K562 (cell line): ENCODE results near the gene ATP1A3. TPM values are rescaled to one million over a fixed set of nuclear protein-coding genes. Genes with fewer than 3 reads are reported as not detected.

Experiments used
- BCL6 ChIP-seq: fragments of 250-450 bp; sonication (Bioruptor Pico); IDR thresholded peaks from 2 replicates; pipeline ENCODE4 v1.4.0; 2020
- EGR1 ChIP-seq: fragments of 450-650 bp; conservative IDR thresholded peaks from 2 replicates; pipeline ENCODE4 v1.6.1; 2017; ENCODE audit warnings: mild to moderate bottlenecking
- KAT2B ChIP-seq: IDR thresholded peaks from one replicate; pipeline ENCODE4 v1.6.1; 2012; ENCODE audit warnings: low read depth, mild to moderate bottlenecking, control low read depth, inconsistent platforms, low read length, moderate library complexity
- TOE1 ChIP-seq, 2 experiments: fragments of 450-650 bp in 1 of 2; sonication (generic) in 1 of 2; formaldehyde crosslinking in 1 of 2; IDR thresholded peaks; 2 replicates each; pipeline versions ENCODE4 v1.7.1 to v1.8.0; 2016 to 2022; ENCODE audit warnings: borderline replicate concordance in 2 of 2, mild to moderate bottlenecking in 2 of 2, antibody characterized with exemption in 1 of 2, inconsistent platforms in 1 of 2, low read depth in 1 of 2, missing genetic modification reagents in 1 of 2, moderate library complexity in 1 of 2
- TRIM24 ChIP-seq, 2 experiments: fragments of 450-650 bp; IDR thresholded peaks; 2 replicates each; pipeline ENCODE4 v1.6.1; 2016
- ZSCAN32 ChIP-seq: fragments of 450-650 bp; formaldehyde crosslinking; IDR thresholded peaks from 2 replicates; pipeline ENCODE4 v1.4.0; 2020; ENCODE audit warnings: mild to moderate bottlenecking, moderate library complexity
- polyA plus RNA-seq, 8 experiments: library from polyadenylated mRNA; depleted of rRNA in 4 of 8; stranded (reverse) in 5 of 8; unstranded in 3 of 8; fragments of >200 nt; fragmentation: Nextera tagmentation in 2 of 8; fragmentation: Illumina TruSeq in 1 of 8; extraction: Ambion mirVana in 2 of 8; extraction: Trizol in 1 of 8; gene quantifications; 2 replicates each; pipeline versions ENCODE4 v1.2.1 to v1.2.3, GENCODE V29; 2011 to 2014; ENCODE audit warnings: inconsistent platforms in 1 of 8, missing spikeins in 1 of 8
- total RNA-seq, 7 experiments: library from RNA; depleted of rRNA in 6 of 7; stranded (reverse); fragments of >200 nt in 6 of 7; fragmentation: Illumina TruSeq in 2 of 7; extraction: Trizol in 2 of 7; gene quantifications; 2 replicates each; pipeline versions ENCODE4 v1.2.1 to v1.2.3, GENCODE V29; 2011 to 2021; ENCODE audit warnings: low replicate concordance in 1 of 7
- TF ChIP-seq, protein P1 (sequence below): fragments of 450-650 bp; IDR thresholded peaks from 2 replicates; pipeline ENCODE4 v1.6.1; 2016; ENCODE audit warnings: low read depth
- TF ChIP-seq, protein P2 (sequence below): fragments of 250-450 bp; sonication (Bioruptor Pico); IDR thresholded peaks from 2 replicates; pipeline ENCODE4 v1.6.1; 2021; ENCODE audit warnings: mild to moderate bottlenecking
- TF ChIP-seq, protein P3 (sequence below), 3 experiments: IDR thresholded peaks in 2 of 3; conservative IDR thresholded peaks in 1 of 3; 2 replicates each; pipeline ENCODE4 v1.5.1; 2011 to 2012; ENCODE audit warnings: low read length in 3 of 3, mild to moderate bottlenecking in 3 of 3, control low read depth in 2 of 3, improper control_type of control experiment in 1 of 3, inconsistent platforms in 1 of 3, low read depth in 1 of 3, mixed read lengths in 1 of 3, moderate library complexity in 1 of 3; ENCODE audit not compliant: insufficient read depth in 2 of 3
- TF ChIP-seq, protein P4 (sequence below): sonication (generic); formaldehyde crosslinking; IDR thresholded peaks from 2 replicates; pipeline ENCODE4 v1.8.1; 2023; ENCODE audit warnings: missing genetic modification reagents, mild to moderate bottlenecking, borderline replicate concordance

Gene ATP1A3
- total and polyA plus RNA-seq, 9 of the 15 experiments (the other 6 are each of a cell fraction or from before 2014, with no cell fraction given), result 0.03 to 1.0 (median 0.17) TPM; not detected in 3

DNA sequence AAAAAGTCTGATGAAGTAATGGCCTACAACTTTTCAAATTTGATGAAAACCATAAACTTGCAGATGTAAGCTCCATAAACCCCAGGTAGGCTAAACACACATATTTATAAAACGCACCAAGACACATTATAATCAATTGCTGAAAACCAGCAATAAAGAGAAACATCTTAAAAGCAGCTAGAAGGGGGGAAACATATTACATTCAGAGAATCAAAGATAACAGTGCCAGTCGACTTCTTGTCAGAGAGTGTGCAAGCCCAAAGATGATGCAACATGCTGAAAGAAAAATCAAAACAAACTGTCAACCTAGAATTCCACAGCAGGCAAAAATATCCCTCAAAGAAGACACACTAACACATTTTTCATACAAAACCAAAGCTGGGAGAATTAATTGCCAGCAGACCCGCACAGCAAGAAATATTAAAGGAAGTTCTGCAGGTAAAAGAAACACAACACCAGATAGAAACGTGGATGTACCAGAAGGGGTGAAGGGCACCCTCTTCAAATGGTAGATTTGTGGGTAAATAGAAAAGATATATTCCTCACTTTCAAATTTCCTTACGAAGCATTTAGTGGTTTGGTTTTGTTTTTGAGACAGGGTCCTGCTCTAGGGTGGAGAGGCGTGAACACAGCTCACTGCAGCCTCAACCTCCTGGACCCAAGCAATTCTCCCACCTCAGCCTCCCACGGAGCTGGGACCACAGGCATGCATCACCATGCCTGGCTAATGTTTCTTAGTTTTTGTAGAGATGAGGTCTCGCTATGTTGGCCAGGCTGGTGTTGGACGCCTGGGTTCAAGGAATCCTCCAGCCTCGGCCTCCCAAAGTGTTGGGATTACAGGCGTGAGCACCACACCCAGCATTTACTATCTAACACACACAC is 16.5 kb upstream of the ATP1A3 start (continued):
- TF ChIP-seq, protein P1, sequence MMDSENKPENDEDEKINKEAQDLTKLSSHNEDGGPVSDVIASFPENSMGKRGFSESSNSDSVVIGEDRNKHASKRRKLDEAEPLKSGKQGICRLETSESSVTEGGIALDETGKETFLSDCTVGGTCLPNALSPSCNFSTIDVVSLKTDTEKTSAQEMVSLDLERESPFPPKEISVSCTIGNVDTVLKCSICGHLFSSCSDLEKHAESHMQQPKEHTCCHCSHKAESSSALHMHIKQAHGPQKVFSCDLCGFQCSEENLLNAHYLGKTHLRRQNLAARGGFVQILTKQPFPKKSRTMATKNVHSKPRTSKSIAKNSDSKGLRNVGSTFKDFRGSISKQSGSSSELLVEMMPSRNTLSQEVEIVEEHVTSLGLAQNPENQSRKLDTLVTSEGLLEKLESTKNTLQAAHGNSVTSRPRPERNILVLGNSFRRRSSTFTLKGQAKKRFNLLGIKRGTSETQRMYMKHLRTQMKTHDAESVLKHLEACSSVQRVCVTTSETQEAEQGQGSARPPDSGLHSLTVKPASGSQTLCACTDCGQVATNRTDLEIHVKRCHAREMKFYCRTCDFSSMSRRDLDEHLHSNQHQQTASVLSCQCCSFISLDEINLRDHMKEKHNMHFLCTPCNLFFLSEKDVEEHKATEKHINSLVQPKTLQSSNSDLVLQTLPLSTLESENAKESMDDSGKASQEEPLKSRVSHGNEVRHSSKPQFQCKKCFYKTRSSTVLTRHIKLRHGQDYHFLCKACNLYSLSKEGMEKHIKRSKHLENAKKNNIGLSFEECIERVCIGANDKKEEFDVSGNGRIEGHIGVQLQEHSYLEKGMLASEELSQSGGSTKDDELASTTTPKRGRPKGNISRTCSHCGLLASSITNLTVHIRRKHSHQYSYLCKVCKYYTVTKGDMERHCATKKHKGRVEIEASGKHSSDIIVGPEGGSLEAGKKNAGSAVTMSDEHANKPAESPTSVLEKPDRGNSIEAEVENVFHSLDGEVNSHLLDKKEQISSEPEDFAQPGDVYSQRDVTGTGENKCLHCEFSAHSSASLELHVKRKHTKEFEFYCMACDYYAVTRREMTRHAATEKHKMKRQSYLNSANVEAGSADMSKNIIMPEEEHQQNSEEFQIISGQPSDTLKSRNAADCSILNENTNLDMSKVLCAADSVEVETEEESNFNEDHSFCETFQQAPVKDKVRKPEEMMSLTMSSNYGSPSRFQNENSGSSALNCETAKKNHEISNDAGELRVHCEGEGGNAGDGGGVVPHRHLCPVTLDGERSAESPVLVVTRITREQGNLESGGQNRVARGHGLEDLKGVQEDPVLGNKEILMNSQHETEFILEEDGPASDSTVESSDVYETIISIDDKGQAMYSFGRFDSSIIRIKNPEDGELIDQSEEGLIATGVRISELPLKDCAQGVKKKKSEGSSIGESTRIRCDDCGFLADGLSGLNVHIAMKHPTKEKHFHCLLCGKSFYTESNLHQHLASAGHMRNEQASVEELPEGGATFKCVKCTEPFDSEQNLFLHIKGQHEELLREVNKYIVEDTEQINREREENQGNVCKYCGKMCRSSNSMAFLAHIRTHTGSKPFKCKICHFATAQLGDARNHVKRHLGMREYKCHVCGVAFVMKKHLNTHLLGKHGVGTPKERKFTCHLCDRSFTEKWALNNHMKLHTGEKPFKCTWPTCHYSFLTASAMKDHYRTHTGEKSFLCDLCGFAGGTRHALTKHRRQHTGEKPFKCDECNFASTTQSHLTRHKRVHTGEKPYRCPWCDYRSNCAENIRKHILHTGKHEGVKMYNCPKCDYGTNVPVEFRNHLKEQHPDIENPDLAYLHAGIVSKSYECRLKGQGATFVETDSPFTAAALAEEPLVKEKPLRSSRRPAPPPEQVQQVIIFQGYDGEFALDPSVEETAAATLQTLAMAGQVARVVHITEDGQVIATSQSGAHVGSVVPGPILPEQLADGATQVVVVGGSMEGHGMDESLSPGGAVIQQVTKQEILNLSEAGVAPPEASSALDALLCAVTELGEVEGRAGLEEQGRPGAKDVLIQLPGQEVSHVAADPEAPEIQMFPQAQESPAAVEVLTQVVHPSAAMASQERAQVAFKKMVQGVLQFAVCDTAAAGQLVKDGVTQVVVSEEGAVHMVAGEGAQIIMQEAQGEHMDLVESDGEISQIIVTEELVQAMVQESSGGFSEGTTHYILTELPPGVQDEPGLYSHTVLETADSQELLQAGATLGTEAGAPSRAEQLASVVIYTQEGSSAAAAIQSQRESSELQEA, result no peak
- TF ChIP-seq, protein P2, sequence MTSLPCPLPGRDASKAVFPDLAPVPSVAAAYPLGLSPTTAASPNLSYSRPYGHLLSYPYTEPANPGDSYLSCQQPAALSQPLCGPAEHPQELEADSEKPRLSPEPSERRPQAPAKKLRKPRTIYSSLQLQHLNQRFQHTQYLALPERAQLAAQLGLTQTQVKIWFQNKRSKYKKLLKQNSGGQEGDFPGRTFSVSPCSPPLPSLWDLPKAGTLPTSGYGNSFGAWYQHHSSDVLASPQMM (CRISPR knock-in tag), result no peak
- TF ChIP-seq, protein P3, sequence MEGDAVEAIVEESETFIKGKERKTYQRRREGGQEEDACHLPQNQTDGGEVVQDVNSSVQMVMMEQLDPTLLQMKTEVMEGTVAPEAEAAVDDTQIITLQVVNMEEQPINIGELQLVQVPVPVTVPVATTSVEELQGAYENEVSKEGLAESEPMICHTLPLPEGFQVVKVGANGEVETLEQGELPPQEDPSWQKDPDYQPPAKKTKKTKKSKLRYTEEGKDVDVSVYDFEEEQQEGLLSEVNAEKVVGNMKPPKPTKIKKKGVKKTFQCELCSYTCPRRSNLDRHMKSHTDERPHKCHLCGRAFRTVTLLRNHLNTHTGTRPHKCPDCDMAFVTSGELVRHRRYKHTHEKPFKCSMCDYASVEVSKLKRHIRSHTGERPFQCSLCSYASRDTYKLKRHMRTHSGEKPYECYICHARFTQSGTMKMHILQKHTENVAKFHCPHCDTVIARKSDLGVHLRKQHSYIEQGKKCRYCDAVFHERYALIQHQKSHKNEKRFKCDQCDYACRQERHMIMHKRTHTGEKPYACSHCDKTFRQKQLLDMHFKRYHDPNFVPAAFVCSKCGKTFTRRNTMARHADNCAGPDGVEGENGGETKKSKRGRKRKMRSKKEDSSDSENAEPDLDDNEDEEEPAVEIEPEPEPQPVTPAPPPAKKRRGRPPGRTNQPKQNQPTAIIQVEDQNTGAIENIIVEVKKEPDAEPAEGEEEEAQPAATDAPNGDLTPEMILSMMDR (IDR thresholded peaks at IDR 0.05 in 2 of 3, conservative IDR thresholded peaks at IDR 0.05 in 1 of 3; ENCODE audit: insufficient read depth in 2 of 3, low read depth in 1 of 3, low read length in 3 of 3), result no peak
- TF ChIP-seq TOE1 (IDR thresholded peaks at IDR 0.05; ENCODE audit: borderline replicate concordance), result no peak
- TF ChIP-seq TOE1 (CRISPR knock-in tag; IDR thresholded peaks at IDR 0.05; ENCODE audit: borderline replicate concordance, low read depth), result no peak
- peak; percentile 94 to 95 for TF ChIP-seq TRIM24 (IDR thresholded peaks at IDR 0.05)
- no peak for TF ChIP-seq KAT2B
- no peak for TF ChIP-seq EGR1
- TF ChIP-seq, protein P4, sequence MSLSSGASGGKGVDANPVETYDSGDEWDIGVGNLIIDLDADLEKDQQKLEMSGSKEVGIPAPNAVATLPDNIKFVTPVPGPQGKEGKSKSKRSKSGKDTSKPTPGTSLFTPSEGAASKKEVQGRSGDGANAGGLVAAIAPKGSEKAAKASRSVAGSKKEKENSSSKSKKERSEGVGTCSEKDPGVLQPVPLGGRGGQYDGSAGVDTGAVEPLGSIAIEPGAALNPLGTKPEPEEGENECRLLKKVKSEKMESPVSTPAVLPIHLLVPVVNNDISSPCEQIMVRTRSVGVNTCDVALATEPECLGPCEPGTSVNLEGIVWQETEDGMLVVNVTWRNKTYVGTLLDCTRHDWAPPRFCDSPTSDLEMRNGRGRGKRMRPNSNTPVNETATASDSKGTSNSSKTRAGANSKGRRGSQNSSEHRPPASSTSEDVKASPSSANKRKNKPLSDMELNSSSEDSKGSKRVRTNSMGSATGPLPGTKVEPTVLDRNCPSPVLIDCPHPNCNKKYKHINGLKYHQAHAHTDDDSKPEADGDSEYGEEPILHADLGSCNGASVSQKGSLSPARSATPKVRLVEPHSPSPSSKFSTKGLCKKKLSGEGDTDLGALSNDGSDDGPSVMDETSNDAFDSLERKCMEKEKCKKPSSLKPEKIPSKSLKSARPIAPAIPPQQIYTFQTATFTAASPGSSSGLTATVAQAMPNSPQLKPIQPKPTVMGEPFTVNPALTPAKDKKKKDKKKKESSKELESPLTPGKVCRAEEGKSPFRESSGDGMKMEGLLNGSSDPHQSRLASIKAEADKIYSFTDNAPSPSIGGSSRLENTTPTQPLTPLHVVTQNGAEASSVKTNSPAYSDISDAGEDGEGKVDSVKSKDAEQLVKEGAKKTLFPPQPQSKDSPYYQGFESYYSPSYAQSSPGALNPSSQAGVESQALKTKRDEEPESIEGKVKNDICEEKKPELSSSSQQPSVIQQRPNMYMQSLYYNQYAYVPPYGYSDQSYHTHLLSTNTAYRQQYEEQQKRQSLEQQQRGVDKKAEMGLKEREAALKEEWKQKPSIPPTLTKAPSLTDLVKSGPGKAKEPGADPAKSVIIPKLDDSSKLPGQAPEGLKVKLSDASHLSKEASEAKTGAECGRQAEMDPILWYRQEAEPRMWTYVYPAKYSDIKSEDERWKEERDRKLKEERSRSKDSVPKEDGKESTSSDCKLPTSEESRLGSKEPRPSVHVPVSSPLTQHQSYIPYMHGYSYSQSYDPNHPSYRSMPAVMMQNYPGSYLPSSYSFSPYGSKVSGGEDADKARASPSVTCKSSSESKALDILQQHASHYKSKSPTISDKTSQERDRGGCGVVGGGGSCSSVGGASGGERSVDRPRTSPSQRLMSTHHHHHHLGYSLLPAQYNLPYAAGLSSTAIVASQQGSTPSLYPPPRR, result no peak
- no peak for TF ChIP-seq BCL6 (CRISPR knock-in tag)
- peak; percentile 99 for TF ChIP-seq ZSCAN32 (CRISPR knock-in tag)
